ENCODE results near the gene RAB7B. TPM values are rescaled to one million over a fixed set of nuclear protein-coding genes. Genes with fewer than 3 reads are reported as not detected.
"Not testable (repeated sequence)": the region's sequence is repeated elsewhere in the genome, so short reads cannot be mapped to it uniquely, and the experiment has no call there.

RAB7B gene
- total RNA-seq, 6 donors from 2014 or later, result 2.6 to 27.5 (median 9.1) TPM

DNA sequence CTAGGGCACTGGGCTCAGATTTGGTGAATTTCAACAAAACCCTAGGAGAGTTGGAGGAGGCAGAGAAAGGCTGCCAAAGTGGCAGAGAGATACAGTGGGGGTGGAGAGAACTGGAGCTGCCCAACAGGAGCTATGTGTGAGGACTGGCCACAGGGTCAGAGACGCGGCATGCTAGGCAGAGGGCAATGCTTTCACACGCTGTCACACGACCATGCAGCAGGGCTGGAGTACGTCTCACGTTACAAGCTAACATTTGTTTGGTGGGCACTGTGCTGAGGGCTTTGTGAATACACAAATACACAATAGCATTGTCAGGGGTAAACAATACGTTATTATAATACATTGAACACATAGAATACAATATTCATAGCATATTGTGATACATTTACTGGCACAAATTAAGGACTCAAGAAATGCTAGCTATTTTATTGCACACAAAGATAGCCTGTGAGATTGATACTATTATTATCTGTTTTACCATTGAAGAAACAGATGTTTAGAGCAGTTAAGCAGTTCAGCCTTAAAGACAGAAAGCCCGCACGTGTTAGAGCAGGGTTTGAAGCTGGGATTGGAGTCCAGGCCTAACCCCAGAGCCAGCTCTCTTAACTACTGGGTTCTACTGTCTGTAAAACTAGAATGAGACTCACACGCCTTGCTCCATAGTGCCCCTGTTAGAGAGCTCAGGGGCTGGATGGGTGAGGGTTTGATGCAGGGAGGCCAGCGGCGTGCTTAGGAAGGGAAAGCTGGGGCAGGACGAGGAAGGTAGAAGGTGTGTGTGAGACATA, 4.5 kb downstream of the RAB7B start:
- WGBS, 2 donors, result 78 to 83% methylated on average over 13 of the region's 13 CpGs
- H3K27ac ChIP-seq, result no peak overlapping the region
- no peaks in the 10 kb centered on the region for H3K27me3 ChIP-seq

DNA sequence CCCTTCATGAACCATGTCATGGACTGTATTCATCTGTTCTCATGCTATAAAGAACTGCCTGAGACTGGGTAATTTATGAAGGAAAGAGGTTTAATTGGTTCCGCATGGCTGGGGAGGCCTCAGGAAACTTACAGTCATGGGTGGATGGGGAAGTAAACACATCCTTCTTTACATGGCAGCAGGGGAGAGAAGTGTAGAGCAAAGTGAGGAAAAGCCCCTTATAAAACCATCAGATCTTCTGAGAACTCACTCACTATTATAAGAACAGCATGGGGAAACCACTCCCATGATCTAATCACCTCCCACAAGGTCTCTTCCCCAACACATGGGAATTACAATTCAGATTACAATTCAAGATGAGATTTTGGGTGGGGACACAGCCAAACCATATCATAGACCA, 6.6 kb downstream of the RAB7B start:
- ATAC-seq (ENCODE audit: low FRiP score in 2 of 2); H3K36me3 ChIP-seq; H3K27ac ChIP-seq; H3K9me3 ChIP-seq; DNase-seq; H3K4me3 ChIP-seq; H3K4me1 ChIP-seq; H3K27me3 ChIP-seq: not testable (repeated sequence)
- 100% methylated on average over 1 of the region's 1 CpG for WGBS, 2 donors

More for the DNA sequence above, 4.5 kb downstream of the RAB7B start:
- ATAC-seq (ENCODE audit: low FRiP score in 2 of 2), result no peak
- Histone ChIP-seq H3K4me3 (no peak overlapping the region), H3K9me3 (no peaks in the 10 kb centered on the region), H3K36me3 (peaks cover 0 to 2% (median 0%) of the 10 kb centered on the region in 4 donors), H3K4me1 (peaks cover 6 to 26% (median 17%) of the 10 kb centered on the region in 4 donors)
- TF ChIP-seq EP300 (IDR thresholded peaks at IDR 0.05), result no peak
- TF ChIP-seq, protein P1, sequence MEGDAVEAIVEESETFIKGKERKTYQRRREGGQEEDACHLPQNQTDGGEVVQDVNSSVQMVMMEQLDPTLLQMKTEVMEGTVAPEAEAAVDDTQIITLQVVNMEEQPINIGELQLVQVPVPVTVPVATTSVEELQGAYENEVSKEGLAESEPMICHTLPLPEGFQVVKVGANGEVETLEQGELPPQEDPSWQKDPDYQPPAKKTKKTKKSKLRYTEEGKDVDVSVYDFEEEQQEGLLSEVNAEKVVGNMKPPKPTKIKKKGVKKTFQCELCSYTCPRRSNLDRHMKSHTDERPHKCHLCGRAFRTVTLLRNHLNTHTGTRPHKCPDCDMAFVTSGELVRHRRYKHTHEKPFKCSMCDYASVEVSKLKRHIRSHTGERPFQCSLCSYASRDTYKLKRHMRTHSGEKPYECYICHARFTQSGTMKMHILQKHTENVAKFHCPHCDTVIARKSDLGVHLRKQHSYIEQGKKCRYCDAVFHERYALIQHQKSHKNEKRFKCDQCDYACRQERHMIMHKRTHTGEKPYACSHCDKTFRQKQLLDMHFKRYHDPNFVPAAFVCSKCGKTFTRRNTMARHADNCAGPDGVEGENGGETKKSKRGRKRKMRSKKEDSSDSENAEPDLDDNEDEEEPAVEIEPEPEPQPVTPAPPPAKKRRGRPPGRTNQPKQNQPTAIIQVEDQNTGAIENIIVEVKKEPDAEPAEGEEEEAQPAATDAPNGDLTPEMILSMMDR (IDR thresholded peaks at IDR 0.05), result no peak
- no peak for TF ChIP-seq POLR2AphosphoS5 (IDR thresholded peaks at IDR 0.05)
- TF ChIP-seq POLR2A (IDR thresholded peaks at IDR 0.05), result no peak
- DNase-seq, result peak in 1 of 2 donors; percentile 17

DNA sequence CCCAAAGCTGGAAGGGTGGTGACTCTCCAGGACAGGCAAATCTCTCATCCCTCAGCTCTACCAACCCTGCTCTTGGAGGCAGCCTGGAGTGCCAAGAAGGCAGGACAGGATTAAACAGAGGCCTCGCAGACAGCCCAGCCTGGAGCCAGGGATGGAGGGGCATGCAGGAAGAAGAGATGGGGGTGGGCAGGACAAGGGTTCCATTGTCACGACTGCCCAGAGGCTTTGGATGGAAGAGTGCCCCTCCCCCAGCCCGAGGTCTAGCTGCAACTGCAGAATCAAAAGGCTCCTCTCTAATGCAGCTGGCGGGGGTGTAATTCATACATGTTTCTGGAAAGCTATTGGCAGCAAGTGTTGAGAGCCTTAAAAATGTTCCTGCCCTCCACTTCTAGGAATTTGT, 8.8 kb downstream of the RAB7B start:
- Histone ChIP-seq H3K9me3 (no peaks in the 10 kb centered on the region), H3K4me1 (no peaks in the 10 kb centered on the region), H3K27ac (no peak overlapping the region), H3K27me3 (no peaks in the 10 kb centered on the region), H3K36me3 (peaks cover 0 to 8% (median 0%) of the 10 kb centered on the region in 4 donors), H3K4me3 (no peak overlapping the region)
- DNase-seq (peak in 1 of 2 donors; percentile 8), ATAC-seq (ENCODE audit: low FRiP score in 2 of 2) (no peak)
- 63% methylated on average over 4 of the region's 4 CpGs for WGBS, 2 donors
- no peak for TF ChIP-seq POLR2A (IDR thresholded peaks at IDR 0.05)
- no peak for TF ChIP-seq POLR2AphosphoS5 (IDR thresholded peaks at IDR 0.05)
- no peak for TF ChIP-seq EP300 (IDR thresholded peaks at IDR 0.05)
- TF ChIP-seq, protein P1 (IDR thresholded peaks at IDR 0.05), result no peak

DNA sequence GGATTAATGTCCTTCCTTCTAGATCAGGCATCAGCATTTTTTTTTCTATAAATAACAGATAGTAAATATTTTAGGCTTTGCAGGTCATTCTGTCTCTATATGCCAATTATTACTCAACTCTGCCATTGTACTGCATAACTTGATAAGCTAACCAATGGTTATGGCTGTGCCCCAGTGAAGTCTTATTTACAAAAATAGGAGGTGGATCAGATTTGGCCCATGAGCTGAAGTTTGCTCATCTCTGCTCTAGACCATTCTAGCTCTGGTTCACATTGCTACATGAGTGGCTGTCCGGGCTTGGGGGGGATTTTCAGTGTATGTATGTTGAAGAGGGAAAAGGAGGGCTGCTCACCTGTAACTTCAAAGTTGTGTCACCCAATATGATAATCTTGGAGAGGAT, 10.1 kb downstream of the RAB7B start:
- no peaks in the 10 kb centered on the region for H3K9me3 ChIP-seq
- H3K36me3 ChIP-seq, result peaks cover 0 to 8% (median 0%) of the 10 kb centered on the region in 4 donors
- H3K4me1 ChIP-seq, result no peaks in the 10 kb centered on the region
- no peak for ATAC-seq (ENCODE audit: low FRiP score in 2 of 2)
- no peak for DNase-seq
- 92 to 95% methylated on average over 1 of the region's 1 CpG for WGBS, 2 donors
- H3K27me3 ChIP-seq, result no peaks in the 10 kb centered on the region
- no peak overlapping the region for H3K27ac ChIP-seq
- no peak overlapping the region for H3K4me3 ChIP-seq
- no peak for TF ChIP-seq POLR2AphosphoS5 (IDR thresholded peaks at IDR 0.05)
- TF ChIP-seq POLR2A (IDR thresholded peaks at IDR 0.05), result no peak
- TF ChIP-seq, protein P1 (IDR thresholded peaks at IDR 0.05), result no peak
- no peak for TF ChIP-seq EP300 (IDR thresholded peaks at IDR 0.05)

DNA sequence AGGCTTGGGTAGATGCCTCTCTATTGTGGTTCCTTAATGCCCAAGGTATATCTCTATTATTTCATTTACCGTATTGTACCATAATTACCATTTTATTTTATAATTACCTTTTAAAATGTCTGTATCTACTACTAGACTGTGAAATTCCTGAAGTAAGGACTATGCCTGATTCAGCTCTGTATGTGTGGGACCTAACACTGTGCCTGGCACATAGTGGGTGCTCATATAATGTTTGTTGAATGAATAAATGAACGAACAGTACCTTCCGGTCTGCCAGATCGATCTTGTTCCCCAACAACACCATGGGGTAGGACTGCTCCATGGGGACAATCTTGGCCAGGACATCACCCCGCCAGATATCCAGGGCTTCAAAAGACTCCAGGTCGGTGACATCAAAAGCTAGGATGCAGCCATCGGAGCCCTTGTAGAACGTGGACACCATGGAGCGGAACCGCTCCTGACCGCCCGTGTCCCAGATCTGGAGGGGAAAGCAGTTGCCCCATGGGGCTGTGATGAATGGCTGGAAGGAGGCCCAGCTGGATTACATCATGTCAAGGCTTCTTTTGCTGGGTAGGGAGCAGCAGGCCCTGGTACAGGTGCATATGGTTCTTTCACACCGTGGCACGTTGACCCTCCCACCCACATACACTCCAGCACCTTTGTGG, 10.8 kb downstream of the RAB7B start:
- Histone ChIP-seq H3K27me3 (no peaks in the 10 kb centered on the region), H3K36me3 (peaks cover 0 to 8% (median 0%) of the 10 kb centered on the region in 4 donors), H3K4me3 (no peak overlapping the region), H3K27ac (no peak overlapping the region), H3K4me1 (no peaks in the 10 kb centered on the region), H3K9me3 (no peaks in the 10 kb centered on the region)
- TF ChIP-seq, protein P1 (IDR thresholded peaks at IDR 0.05), result no peak
- ATAC-seq (ENCODE audit: low FRiP score in 2 of 2) (no peak), DNase-seq (no peak)
- WGBS, 2 donors, result 96% methylated on average over 14 of the region's 14 CpGs
